Peyer's patch (tissue), 4 donors: ENCODE data around the gene LIMCH1.

Experiments
- CTCF ChIP-seq, 6 experiments: fragments of 450-650 bp in 4 of 6; fragments of 200-600 bp in 2 of 6; sonication (generic) in 1 of 6; IDR thresholded peaks; one replicate each; pipeline ENCODE4 v1.5.1; 2017 to 2019; ENCODE audit warnings: antibody characterized with exemption in 6 of 6, mild to moderate bottlenecking in 3 of 6, moderate library complexity in 1 of 6
- POLR2A ChIP-seq, 2 donors: fragments of 450-650 bp; IDR thresholded peaks; one replicate each; pipeline ENCODE4 v1.5.1; 2017; ENCODE audit warnings: antibody characterized with exemption in 2 of 2, mild to moderate bottlenecking in 2 of 2, moderate library complexity in 2 of 2

- no peak for TF ChIP-seq CTCF (IDR thresholded peaks at IDR 0.05)
- no peak for TF ChIP-seq POLR2A (IDR thresholded peaks at IDR 0.05)
Measured at GRCh38 chr4:41718907-41719306, 180.9 kb downstream of the LIMCH1 start.
